ENCODE measurements around the gene MYBBP1A. TPM values are rescaled to one million over a fixed set of nuclear protein-coding genes. Genes with fewer than 3 reads are reported as not detected.

The MYBBP1A gene
- total and polyA plus RNA-seq, 2 experiments from 2014 or later, result 23.7 to 44.1 TPM

- Histone ChIP-seq H2AFZ (no peak overlapping the region), H3K27me3 (no peaks in the 10 kb centered on the region), H3K27ac (no peak overlapping the region), H3K36me3 (replicated peaks; ENCODE audit: insufficient read depth, low read depth) (no peaks in the 10 kb centered on the region), H3K4me1 (ENCODE audit: insufficient read depth) (peaks cover 21% of the 10 kb centered on the region), H3K9me3 (ENCODE audit: low read depth) (no peaks in the 10 kb centered on the region), H3K9me2 (replicated peaks; ENCODE audit: insufficient read depth) (no peaks in the 10 kb centered on the region), H3K4me2 (no peak overlapping the region), H3K79me2 (no peaks in the 10 kb centered on the region), H3K4me3 (no peak overlapping the region), H4K20me1 (ENCODE audit: insufficient read depth, poor library complexity, severe bottlenecking) (no peaks in the 10 kb centered on the region)
- no peak for TF ChIP-seq EZH2 (IDR thresholded peaks at IDR 0.05; ENCODE audit: borderline replicate concordance)
- no peak for TF ChIP-seq CTCF (IDR thresholded peaks at IDR 0.05; ENCODE audit: poor library complexity)
- TF ChIP-seq EZH2phosphoT487 (IDR thresholded peaks at IDR 0.05; ENCODE audit: low read depth, severe bottlenecking, unreplicated experiment), result no peak
- no peak for DNase-seq (ENCODE audit: low spot score)
- 84% methylated on average over 6 of the region's 6 CpGs for WGBS (ENCODE audit: low lambda C conversion rate, missing lambda C conversion rate)
Observed at GRCh38 chr17:4522661-4523060, 32.5 kb downstream of the MYBBP1A start.

GRCh38 chr17:4520894-4521600, 34.1 kb downstream of the MYBBP1A start:
- Histone ChIP-seq H3K4me1 (ENCODE audit: insufficient read depth) (peaks cover 28% of the 10 kb centered on the region), H3K9me2 (replicated peaks; ENCODE audit: insufficient read depth) (no peaks in the 10 kb centered on the region), H4K20me1 (ENCODE audit: insufficient read depth, poor library complexity, severe bottlenecking) (no peaks in the 10 kb centered on the region), H2AFZ (no peak overlapping the region), H3K27me3 (no peaks in the 10 kb centered on the region), H3K79me2 (no peaks in the 10 kb centered on the region), H3K4me3 (no peak overlapping the region), H3K27ac (peak overlapping the region; percentile 75), H3K9me3 (ENCODE audit: low read depth) (no peaks in the 10 kb centered on the region), H3K36me3 (replicated peaks; ENCODE audit: insufficient read depth, low read depth) (no peaks in the 10 kb centered on the region), H3K4me2 (no peak overlapping the region)
- TF ChIP-seq EZH2 (IDR thresholded peaks at IDR 0.05; ENCODE audit: borderline replicate concordance), result no peak
- TF ChIP-seq EZH2phosphoT487 (IDR thresholded peaks at IDR 0.05; ENCODE audit: low read depth, severe bottlenecking, unreplicated experiment), result no peak
- TF ChIP-seq CTCF (IDR thresholded peaks at IDR 0.05; ENCODE audit: poor library complexity), result no peak
- 83% methylated on average over 8 of the region's 8 CpGs for WGBS (ENCODE audit: low lambda C conversion rate, missing lambda C conversion rate)
- DNase-seq (ENCODE audit: low spot score), result no peak

GRCh38 chr17:4520060-4520893, 34.9 kb downstream of the MYBBP1A start:
- Histone ChIP-seq H3K4me1 (ENCODE audit: insufficient read depth) (peaks cover 28% of the 10 kb centered on the region), H3K9me2 (replicated peaks; ENCODE audit: insufficient read depth) (no peaks in the 10 kb centered on the region), H3K27ac (peak overlapping the region; percentile 75), H3K79me2 (no peaks in the 10 kb centered on the region), H4K20me1 (ENCODE audit: insufficient read depth, poor library complexity, severe bottlenecking) (no peaks in the 10 kb centered on the region), H2AFZ (no peak overlapping the region), H3K4me2 (no peak overlapping the region), H3K27me3 (no peaks in the 10 kb centered on the region), H3K4me3 (no peak overlapping the region), H3K36me3 (replicated peaks; ENCODE audit: insufficient read depth, low read depth) (no peaks in the 10 kb centered on the region), H3K9me3 (ENCODE audit: low read depth) (no peaks in the 10 kb centered on the region)
- 88% methylated on average over 18 of the region's 19 CpGs for WGBS (ENCODE audit: low lambda C conversion rate, missing lambda C conversion rate)
- no peak for DNase-seq (ENCODE audit: low spot score)
- TF ChIP-seq CTCF (IDR thresholded peaks at IDR 0.05; ENCODE audit: poor library complexity) (no peak), EZH2phosphoT487 (IDR thresholded peaks at IDR 0.05; ENCODE audit: low read depth, severe bottlenecking, unreplicated experiment) (no peak), EZH2 (IDR thresholded peaks at IDR 0.05; ENCODE audit: borderline replicate concordance) (no peak)

Data from hepatocyte (in vitro differentiated cells).